Activated T-helper 17 cell treated with anti-CD3 and anti-CD28 coated beads, Interleukin-2, amount 50 U/mL, for 72 hours (primary cell): ENCODE data around the gene GNG7. TPM values are rescaled to one million over a fixed set of nuclear protein-coding genes. Genes with fewer than 3 reads are reported as not detected.
A peak's percentile ranks its signal among the peaks of the same experiment; 100 is the strongest.
"Not testable (repeated sequence)": the region's sequence is repeated elsewhere in the genome, so short reads cannot be mapped to it uniquely, and the experiment has no call there.

Source experiments
- ATAC-seq: fragments of 150-1000 bp; cut with Tn5 transposase; replicated peaks from 2 replicates; pipeline ENCODE4 v1.10.0; 2021; ENCODE audit warnings: mild to moderate bottlenecking, moderate library complexity
- H3K27ac Mint-ChIP-seq: one replicate; pipeline ENCODE4 v1.8.0; 2022; ENCODE audit warnings: mixed read lengths
- H3K27me3 Mint-ChIP-seq: one replicate; pipeline ENCODE4 v1.8.0; 2022; ENCODE audit warnings: mixed read lengths
- H3K36me3 Mint-ChIP-seq: one replicate; pipeline ENCODE4 v1.8.0; 2022; ENCODE audit warnings: low read depth, mild to moderate bottlenecking, mixed read lengths
- H3K4me1 Mint-ChIP-seq: one replicate; pipeline ENCODE4 v1.8.0; 2022; ENCODE audit warnings: mixed read lengths
- H3K4me3 Mint-ChIP-seq: one replicate; pipeline ENCODE4 v1.8.0; 2022; ENCODE audit warnings: mild to moderate bottlenecking, mixed read lengths
- H3K9me3 Mint-ChIP-seq: one replicate; pipeline ENCODE4 v1.8.0; 2022; ENCODE audit warnings: mixed read lengths
- total RNA-seq, 2 donors: library from RNA; stranded (reverse); gene quantifications; one replicate each; pipeline ENCODE4 v1.2.3, GENCODE V29; 2022

GNG7 gene
- total RNA-seq, 2 donors from 2014 or later: 0.29 TPM; not detected in 1

DNA sequence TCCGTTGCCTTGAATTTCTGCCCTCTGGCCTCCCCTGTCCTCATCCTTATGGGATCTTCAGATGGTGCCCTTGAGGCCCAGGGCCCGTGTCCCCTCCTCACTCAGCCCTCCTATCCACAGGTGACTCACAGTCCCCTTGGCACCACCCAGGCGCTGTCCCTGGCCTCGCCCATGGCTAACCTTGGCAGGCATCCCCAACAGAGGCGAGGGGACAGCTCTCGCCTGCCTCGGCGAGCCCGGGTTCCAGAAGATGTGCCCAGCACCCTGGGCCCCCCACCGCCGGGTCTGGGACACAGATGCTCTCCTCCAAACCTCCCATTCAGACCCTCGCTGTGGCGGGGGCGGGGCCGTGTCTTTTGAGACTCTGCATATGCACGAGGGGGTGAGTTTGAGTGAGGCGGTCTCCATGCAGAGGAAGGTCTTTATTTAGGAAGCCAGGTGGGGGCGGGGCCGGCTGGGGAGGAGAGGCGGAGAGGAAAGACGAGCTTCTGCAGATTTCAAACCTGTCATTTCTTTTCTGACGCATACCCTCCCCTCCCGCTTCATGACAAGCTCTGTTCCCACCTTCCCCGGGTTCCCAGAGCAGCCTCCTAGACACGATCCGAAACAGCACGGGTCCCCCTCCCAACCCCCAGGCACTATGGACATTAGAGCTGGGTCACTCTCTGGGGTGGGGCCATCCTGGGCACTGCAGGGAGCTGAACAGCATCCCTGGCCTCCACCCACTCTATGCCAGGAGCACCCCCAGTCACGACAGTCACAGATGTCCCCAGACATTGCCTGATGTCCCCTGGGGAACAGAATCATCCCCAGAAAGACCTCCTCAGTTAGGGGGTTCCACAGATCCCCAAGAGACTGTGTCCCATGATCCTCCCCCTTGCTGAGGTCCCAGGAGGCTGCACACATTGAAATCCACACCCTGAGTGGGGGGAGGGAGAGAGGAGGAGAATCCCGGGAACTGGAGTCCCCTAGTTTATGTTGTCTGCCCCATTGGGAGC is 48.5 kb downstream of the GNG7 start:
- Mint-ChIP-seq H3K9me3 (no peaks in the 10 kb centered on the region), H3K27me3 (no peaks in the 10 kb centered on the region), H3K4me3 (no peak overlapping the region), H3K36me3 (no peaks in the 10 kb centered on the region), H3K4me1 (no peaks in the 10 kb centered on the region), H3K27ac (no peak overlapping the region)
- no peak for ATAC-seq

DNA sequence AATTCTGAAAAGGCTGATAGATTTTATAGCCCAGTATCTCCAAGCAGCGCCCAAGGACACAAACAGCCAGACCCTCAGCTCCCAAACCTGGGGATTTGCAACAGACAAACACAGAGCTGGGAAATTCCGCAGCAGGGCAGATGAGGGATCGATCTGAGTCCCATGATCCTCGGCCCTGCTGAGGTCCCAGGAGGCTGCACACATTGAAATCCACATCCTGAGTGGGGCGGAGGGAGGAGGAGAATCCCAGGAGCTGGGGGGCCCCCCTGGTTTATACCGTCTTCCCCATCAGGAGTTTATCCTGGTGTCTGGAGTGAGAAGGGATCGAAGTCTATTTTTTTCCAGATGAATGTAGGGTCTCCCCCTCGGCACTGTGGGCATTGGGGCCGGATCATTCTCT is 49.3 kb downstream of the GNG7 start:
- Mint-ChIP-seq H3K36me3 (no peaks in the 10 kb centered on the region), H3K27ac (no peak overlapping the region), H3K9me3 (no peaks in the 10 kb centered on the region), H3K4me3 (no peak overlapping the region), H3K27me3 (no peaks in the 10 kb centered on the region), H3K4me1 (no peaks in the 10 kb centered on the region)
- no peak for ATAC-seq

DNA sequence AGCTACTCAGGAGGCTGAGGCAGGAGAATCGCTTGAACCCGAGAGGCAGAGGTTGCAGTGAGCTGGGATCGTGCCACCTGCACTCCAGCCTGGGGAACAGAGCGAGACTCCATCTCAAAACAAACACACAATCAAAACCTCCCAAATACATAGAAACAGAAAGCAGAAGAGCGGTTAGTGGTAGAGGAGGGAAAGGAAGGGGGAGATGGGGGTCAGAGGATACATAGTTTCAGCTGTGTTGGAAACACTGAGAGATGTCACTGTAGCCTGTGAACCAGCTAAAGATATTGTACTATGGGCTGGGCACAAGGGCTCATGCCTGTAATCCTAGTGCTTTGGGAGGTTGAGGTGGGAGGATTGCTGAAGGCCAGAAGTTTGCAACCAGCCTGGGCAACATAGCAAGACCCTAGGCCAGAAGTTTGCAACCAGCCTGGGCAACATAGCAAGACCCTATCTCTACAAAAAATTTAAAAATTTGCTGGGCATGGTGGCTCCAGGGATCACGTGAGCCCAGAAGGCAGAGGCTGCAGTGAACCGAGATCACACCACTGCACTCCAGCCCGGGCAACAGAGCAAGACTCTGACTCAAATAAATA is 49.9 kb downstream of the GNG7 start:
- Mint-ChIP-seq H3K36me3 (no peaks in the 10 kb centered on the region), H3K4me1 (no peaks in the 10 kb centered on the region), H3K9me3 (no peaks in the 10 kb centered on the region), H3K27ac (no peak overlapping the region), H3K27me3 (no peaks in the 10 kb centered on the region), H3K4me3 (no peak overlapping the region)
- ATAC-seq: no peak

DNA sequence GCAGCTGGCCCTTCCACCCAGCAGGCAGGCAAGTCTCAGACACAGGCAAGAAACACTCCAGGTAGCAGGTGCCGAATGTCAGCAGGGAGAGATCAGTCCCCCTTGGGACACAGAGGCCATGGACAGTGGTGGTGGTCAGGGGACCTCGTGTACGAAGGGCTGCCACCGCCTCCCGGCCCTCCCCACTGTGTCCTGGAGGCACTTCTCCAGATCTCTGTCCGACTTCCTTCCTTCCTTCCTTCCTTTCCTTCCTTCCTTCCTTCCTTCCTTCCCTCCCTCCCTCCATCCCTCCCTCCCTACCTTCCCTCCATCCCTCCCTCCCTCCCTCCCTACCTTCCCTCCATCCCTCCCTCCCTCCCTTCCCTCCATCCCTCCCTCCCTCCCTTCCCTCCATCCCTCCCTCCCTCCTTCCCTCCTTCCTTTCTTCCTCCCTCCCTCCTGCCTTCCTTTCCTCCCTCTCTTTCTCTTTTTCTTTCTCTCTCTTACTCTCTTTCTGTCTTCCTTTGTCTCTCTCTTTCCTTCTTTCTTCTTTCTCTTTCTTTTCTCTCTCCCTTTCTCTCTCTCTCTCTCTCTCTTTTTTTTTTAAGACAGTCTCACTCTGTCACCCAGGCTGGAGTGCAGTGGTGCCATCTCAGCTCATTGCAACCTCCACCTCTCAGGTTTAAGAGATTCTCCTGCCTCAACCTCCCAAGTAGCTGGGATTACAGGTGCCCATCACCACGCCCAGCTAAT is 51.3 kb downstream of the GNG7 start:
- not testable (repeated sequence) for H3K36me3 Mint-ChIP-seq, H3K27ac Mint-ChIP-seq, H3K27me3 Mint-ChIP-seq, H3K4me3 Mint-ChIP-seq, H3K9me3 Mint-ChIP-seq, ATAC-seq, H3K4me1 Mint-ChIP-seq

GRCh38 chr19:2650515-2650914 is 52.0 kb downstream of the GNG7 start:
- Mint-ChIP-seq H3K27me3 (no peaks in the 10 kb centered on the region), H3K4me1 (no peaks in the 10 kb centered on the region), H3K36me3 (no peaks in the 10 kb centered on the region), H3K27ac (no peak overlapping the region), H3K4me3 (no peak overlapping the region), H3K9me3 (no peaks in the 10 kb centered on the region)
- no peak for ATAC-seq

- Mint-ChIP-seq H3K27me3 (no peaks in the 10 kb centered on the region), H3K27ac (no peak overlapping the region), H3K36me3 (no peaks in the 10 kb centered on the region), H3K4me1 (no peaks in the 10 kb centered on the region), H3K9me3 (no peaks in the 10 kb centered on the region), H3K4me3 (no peak overlapping the region)
- ATAC-seq: peak; percentile 78
These were observed 54.0 kb downstream of the GNG7 start for GRCh38 chr19:2648528-2648937.

GRCh38 chr19:2648099-2648498 is 54.4 kb downstream of the GNG7 start:
- Mint-ChIP-seq H3K27ac (no peak overlapping the region), H3K9me3 (no peaks in the 10 kb centered on the region)
- no peak for ATAC-seq

GRCh38 chr19:2646866-2647535 is 55.5 kb downstream of the GNG7 start:
- Mint-ChIP-seq H3K4me1 (no peaks in the 10 kb centered on the region), H3K9me3 (no peaks in the 10 kb centered on the region), H3K36me3 (no peaks in the 10 kb centered on the region), H3K27ac (no peak overlapping the region), H3K27me3 (no peaks in the 10 kb centered on the region), H3K4me3 (no peak overlapping the region)
- no peak for ATAC-seq

More at GRCh38 chr19:2648099-2648498, 54.4 kb downstream of the GNG7 start:
- Mint-ChIP-seq H3K36me3 (no peaks in the 10 kb centered on the region), H3K4me3 (no peak overlapping the region), H3K4me1 (no peaks in the 10 kb centered on the region), H3K27me3 (no peaks in the 10 kb centered on the region)

GRCh38 chr19:2645826-2646225 is 56.7 kb downstream of the GNG7 start:
- Mint-ChIP-seq H3K36me3 (no peaks in the 10 kb centered on the region), H3K4me1 (no peaks in the 10 kb centered on the region), H3K9me3 (no peaks in the 10 kb centered on the region), H3K4me3 (no peak overlapping the region), H3K27me3 (no peaks in the 10 kb centered on the region), H3K27ac (no peak overlapping the region)
- ATAC-seq: no peak

DNA sequence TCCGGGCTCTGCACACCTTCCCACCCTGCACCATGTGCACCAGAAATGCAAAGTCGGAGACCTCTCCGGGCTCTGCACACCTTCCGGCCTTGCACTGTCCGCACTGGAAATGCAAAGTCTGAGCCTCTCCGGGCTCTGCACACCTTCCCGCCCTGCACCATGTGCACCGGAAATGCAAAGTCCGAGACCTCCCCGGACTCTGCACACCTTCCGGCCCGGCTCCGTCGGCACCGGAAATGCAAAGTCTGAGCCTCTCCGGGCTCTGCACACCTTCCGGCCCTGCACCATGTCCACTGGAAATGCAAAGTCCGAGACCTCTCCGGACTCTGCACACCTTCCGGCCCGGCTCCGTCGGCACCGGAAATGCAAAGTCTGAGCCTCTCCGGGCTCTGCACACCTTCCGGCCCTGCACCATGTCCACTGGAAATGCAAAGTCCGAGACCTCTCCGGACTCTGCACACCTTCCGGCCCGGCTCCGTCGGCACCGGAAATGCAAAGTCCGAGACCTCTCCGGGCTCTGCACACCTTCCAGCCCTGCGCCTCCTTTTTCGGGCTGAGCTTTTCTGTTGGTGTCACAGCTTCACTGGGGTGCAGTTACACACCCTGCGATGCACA is 59.3 kb downstream of the GNG7 start:
- H3K4me3 Mint-ChIP-seq, H3K4me1 Mint-ChIP-seq, ATAC-seq, H3K36me3 Mint-ChIP-seq, H3K27ac Mint-ChIP-seq, H3K9me3 Mint-ChIP-seq, H3K27me3 Mint-ChIP-seq: not testable (repeated sequence)

DNA sequence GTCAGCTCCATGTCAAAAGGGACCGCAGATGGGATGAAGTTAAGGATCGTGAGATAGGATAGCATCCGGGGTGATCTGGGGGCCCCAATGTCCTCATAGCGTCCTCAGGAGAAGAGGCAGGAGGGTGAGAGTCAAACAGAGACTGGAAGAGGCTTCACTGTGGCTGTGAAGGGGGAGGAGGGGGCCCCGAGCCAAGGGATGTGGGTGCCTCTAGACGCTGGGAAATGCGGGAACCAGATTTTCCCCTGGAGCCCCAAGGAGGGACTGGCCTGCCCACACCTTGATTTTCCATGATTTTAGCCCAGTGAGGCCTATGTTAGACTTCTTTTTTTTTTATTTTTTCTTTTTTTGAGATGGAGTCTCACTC is 61.2 kb downstream of the GNG7 start:
- H3K9me3 Mint-ChIP-seq: no peaks in the 10 kb centered on the region

DNA sequence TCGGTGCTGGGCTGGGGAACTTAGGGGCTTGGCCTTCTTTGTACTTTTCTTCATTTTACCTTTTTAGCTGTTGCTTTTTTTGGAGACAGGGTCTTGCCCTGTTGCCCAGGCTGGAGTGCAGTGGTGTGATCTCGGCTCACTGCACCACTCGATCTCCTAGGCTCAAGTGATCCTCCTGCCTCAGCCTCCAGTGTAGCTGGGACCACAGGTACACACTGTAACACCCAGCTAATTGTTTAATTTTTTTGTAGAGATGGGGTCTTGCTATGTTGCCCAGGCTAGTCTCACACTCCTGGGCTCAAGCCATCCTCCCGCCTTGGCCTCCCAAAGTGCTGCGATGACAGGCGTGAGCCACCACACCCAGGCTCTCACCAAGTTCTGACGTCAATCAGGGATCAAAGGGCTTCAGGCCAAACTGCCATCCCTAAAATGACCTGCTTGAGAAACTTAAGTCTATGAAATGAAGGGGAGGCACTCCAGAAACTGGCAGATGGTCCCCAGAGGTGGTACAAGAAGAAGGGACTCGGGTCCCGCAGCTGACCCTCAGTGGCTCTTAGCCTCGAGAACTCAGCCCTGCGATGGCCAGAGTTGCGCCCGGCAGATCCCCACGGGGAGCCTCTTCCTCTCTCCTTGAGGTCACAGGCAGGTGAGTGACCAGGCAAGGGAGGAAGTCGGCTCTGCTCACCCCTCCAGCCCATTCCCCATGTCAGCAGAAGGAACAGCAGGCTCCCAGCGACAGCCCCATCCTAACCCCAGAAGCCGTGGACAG is 61.7 kb downstream of the GNG7 start:
- ATAC-seq: no peak

More for the DNA sequence above, 61.2 kb downstream of the GNG7 start:
- H3K27ac Mint-ChIP-seq: no peak overlapping the region
- no peaks in the 10 kb centered on the region for H3K36me3 Mint-ChIP-seq
- H3K27me3 Mint-ChIP-seq: no peaks in the 10 kb centered on the region
- H3K4me1 Mint-ChIP-seq: no peaks in the 10 kb centered on the region
- H3K4me3 Mint-ChIP-seq: no peak overlapping the region
- ATAC-seq: no peak

GRCh38 chr19:2639999-2640398 is 62.5 kb downstream of the GNG7 start:
- Mint-ChIP-seq H3K36me3 (no peaks in the 10 kb centered on the region), H3K27me3 (no peaks in the 10 kb centered on the region), H3K27ac (no peak overlapping the region), H3K9me3 (no peaks in the 10 kb centered on the region), H3K4me1 (no peaks in the 10 kb centered on the region), H3K4me3 (no peak overlapping the region)
- no peak for ATAC-seq

More for the DNA sequence above, 61.7 kb downstream of the GNG7 start:
- Mint-ChIP-seq H3K36me3 (no peaks in the 10 kb centered on the region), H3K27me3 (no peaks in the 10 kb centered on the region), H3K27ac (no peak overlapping the region), H3K4me3 (no peak overlapping the region), H3K4me1 (no peaks in the 10 kb centered on the region), H3K9me3 (no peaks in the 10 kb centered on the region)
